Stimulated activated CD8-positive, alpha-beta memory T cell treated with anti-CD3 and anti-CD28 coated beads, Interleukin-2, amount 100 ng/mL, for 48 hours (primary cell): ENCODE results near the gene BICD1.
"Not testable (repeated sequence)": the region's sequence is repeated elsewhere in the genome, so short reads cannot be mapped to it uniquely, and the experiment has no call there.

ENCODE experiments used
- DNase-seq, 2 donors: peaks; one replicate each; pipeline ENCODE4 v3.0.0-alpha.2; 2020; ENCODE audit warnings: low read depth in 2 of 2

BICD1 gene

GRCh38 chr12:32106517-32107358 lies at the start of gene BICD1:
Gene BICD1 (plus strand): TSS chr12:32106847. CDS start chr12:32107332, 485 bp downstream.
- DNase-seq = peak; percentile 69 to 75

- DNase-seq = no peak
These were observed 45.6 kb upstream of the BICD1 start for GRCh38 chr12:32061033-32061432.

- no peak for DNase-seq
These were observed 43.8 kb upstream of the BICD1 start for GRCh38 chr12:32062881-32063280.

- no peak for DNase-seq
These were observed 42.9 kb upstream of the BICD1 start for GRCh38 chr12:32063796-32064195.

- DNase-seq = no peak
These were observed 40.4 kb upstream of the BICD1 start for GRCh38 chr12:32066206-32066605.

- DNase-seq = no peak
These were observed 37.6 kb upstream of the BICD1 start for GRCh38 chr12:32069071-32069470.

GRCh38 chr12:32069731-32070130 lies 36.9 kb upstream of the BICD1 start:
- DNase-seq = no peak

GRCh38 chr12:32070370-32070769 lies 36.3 kb upstream of the BICD1 start:
- DNase-seq = no peak

GRCh38 chr12:32072102-32072501 lies 34.5 kb upstream of the BICD1 start:
- no peak for DNase-seq

- no peak for DNase-seq
These were observed 32.2 kb upstream of the BICD1 start for GRCh38 chr12:32074432-32074831.

GRCh38 chr12:32076941-32077340 lies 29.7 kb upstream of the BICD1 start:
- DNase-seq = no peak

- no peak for DNase-seq
These were observed 26.2 kb upstream of the BICD1 start for GRCh38 chr12:32080435-32080834.

- no peak for DNase-seq
These were observed 23.2 kb upstream of the BICD1 start for GRCh38 chr12:32083489-32083888.

- DNase-seq = no peak
These were observed 22.5 kb upstream of the BICD1 start for GRCh38 chr12:32084017-32084688.

GRCh38 chr12:32084753-32085152 lies 21.9 kb upstream of the BICD1 start:
- DNase-seq = no peak

- no peak for DNase-seq
These were observed 19.3 kb upstream of the BICD1 start for GRCh38 chr12:32087306-32087705.

- no peak for DNase-seq
These were observed 17.5 kb upstream of the BICD1 start for GRCh38 chr12:32089156-32089555.

GRCh38 chr12:32089586-32089985 lies 17.1 kb upstream of the BICD1 start:
- no peak for DNase-seq

- DNase-seq = no peak
These were observed 15.0 kb upstream of the BICD1 start for GRCh38 chr12:32091696-32092095.

GRCh38 chr12:32098112-32098511 lies 8.5 kb upstream of the BICD1 start:
- DNase-seq = no peak

GRCh38 chr12:32099275-32099674 lies 7.4 kb upstream of the BICD1 start:
- DNase-seq = not testable (repeated sequence)

GRCh38 chr12:32100361-32100760 lies 6.3 kb upstream of the BICD1 start:
- DNase-seq = no peak

GRCh38 chr12:32100888-32101287 lies 5.8 kb upstream of the BICD1 start:
- DNase-seq = no peak
